Keratinocyte (primary cell): ENCODE measurements around the gene CD47. TPM values are rescaled to one million over a fixed set of nuclear protein-coding genes. Genes with fewer than 3 reads are reported as not detected.

Source experiments
- DNase-seq: peaks from one replicate; pipeline ENCODE4 v3.0.0-alpha.2; 2011; ENCODE audit warnings: low read depth, missing footprints, low spot score
- FAIRE-seq: peaks from 2 replicates; lab custom pipeline; 2011; peaks lifted over from hg19 to GRCh38; lab: Jason Lieb, UNC
- H2AFZ ChIP-seq: 2 replicates; pipeline ENCODE4 v1.6.0; 2012; ENCODE audit warnings: low read length, control low read depth, inconsistent platforms; ENCODE audit not compliant: control insufficient read depth
- H3K27ac ChIP-seq: 2 replicates; pipeline ENCODE4 v1.5.1; 2011; ENCODE audit warnings: low read length; ENCODE audit not compliant: control insufficient read depth, insufficient read depth
- H3K27me3 ChIP-seq: 3 replicates; pipeline ENCODE4 v1.6.0; 2011; ENCODE audit warnings: low read length; ENCODE audit not compliant: control insufficient read depth, insufficient read depth; ENCODE audit errors: extremely low read depth
- H3K36me3 ChIP-seq, 2 experiments: 2 replicates in 1 of 2; 3 replicates in 1 of 2; pipeline ENCODE4 v1.5.1; 2011; ENCODE audit warnings: low read length in 2 of 2, mild to moderate bottlenecking in 1 of 2; ENCODE audit not compliant: control insufficient read depth in 2 of 2, insufficient read depth in 2 of 2; ENCODE audit errors: extremely low read depth in 1 of 2
- H3K4me1 ChIP-seq: 3 replicates; pipeline ENCODE4 v1.5.1; 2011; ENCODE audit warnings: low read length; ENCODE audit not compliant: control insufficient read depth, insufficient read depth; ENCODE audit errors: extremely low read depth
- H3K4me2 ChIP-seq: 3 replicates; pipeline ENCODE4 v1.6.0; 2011; ENCODE audit warnings: low read depth, low read length; ENCODE audit not compliant: control insufficient read depth, insufficient read depth; ENCODE audit errors: extremely low read depth
- H3K4me3 ChIP-seq, 3 experiments: fragments of 200-600 bp in 1 of 3; sonication (generic) in 1 of 3; 2 replicates in 2 of 3; 3 replicates in 1 of 3; pipeline ENCODE4 v1.5.1; 2011 to 2016; ENCODE audit warnings: low read length in 3 of 3, mild to moderate bottlenecking in 3 of 3, control low read depth in 2 of 3, inconsistent platforms in 1 of 3, low read depth in 1 of 3, mixed read lengths in 1 of 3, mixed run types in 1 of 3, moderate library complexity in 1 of 3; ENCODE audit not compliant: control insufficient read depth in 2 of 3, insufficient read depth in 2 of 3; ENCODE audit errors: extremely low read depth in 1 of 3
- H3K79me2 ChIP-seq: 2 replicates; pipeline ENCODE4 v1.6.0; 2012; ENCODE audit warnings: low read length; ENCODE audit not compliant: control insufficient read depth, insufficient read depth
- H3K9ac ChIP-seq: 3 replicates; pipeline ENCODE4 v1.6.0; 2011; ENCODE audit warnings: low read length; ENCODE audit not compliant: control insufficient read depth, insufficient read depth; ENCODE audit errors: extremely low read depth
- H3K9me1 ChIP-seq: 3 replicates; pipeline ENCODE4 v1.6.0; 2011; ENCODE audit warnings: low read length; ENCODE audit not compliant: control insufficient read depth, insufficient read depth; ENCODE audit errors: extremely low read depth
- H3K9me3 ChIP-seq: 2 replicates; pipeline ENCODE4 v1.5.1; 2012; ENCODE audit warnings: low read depth, low read length; ENCODE audit not compliant: control insufficient read depth
- H4K20me1 ChIP-seq: 3 replicates; pipeline ENCODE4 v1.6.0; 2011; ENCODE audit warnings: low read length; ENCODE audit not compliant: control insufficient read depth, insufficient read depth; ENCODE audit errors: extremely low read depth
- CTCF ChIP-seq, 3 experiments: IDR thresholded peaks in 1 of 3; conservative IDR thresholded peaks in 1 of 3; optimal IDR thresholded peaks in 1 of 3; 2 replicates in 2 of 3; 3 replicates in 1 of 3; pipeline versions ENCODE3 to v1.5.1; 2011; ENCODE audit warnings: low read length in 3 of 3, mild to moderate bottlenecking in 3 of 3, moderate library complexity in 2 of 3, control low read depth in 1 of 3, inconsistent platforms in 1 of 3; ENCODE audit not compliant: insufficient read depth in 2 of 3; ENCODE audit errors: extremely low read depth in 1 of 3
- EZH2 ChIP-seq: IDR thresholded peaks from one replicate; pipeline ENCODE4 v1.6.1; 2012; ENCODE audit warnings: inconsistent platforms, mild to moderate bottlenecking, low read length, moderate library complexity
- dilution Hi-C: fragments of 300-500 bp; cut with MboI; formaldehyde crosslinking; loops from one replicate; pipeline ENCODE4 v1.7.0; 2020; ENCODE audit warnings: low sequenced_read_pairs; ENCODE audit not compliant: extremely low pct_ligation_motif_present
- polyA plus RNA-seq, 5 experiments: library from polyadenylated mRNA; depleted of rRNA in 3 of 5; stranded (reverse) in 3 of 5; stranded (forward) in 1 of 5; unstranded in 1 of 5; fragments of >200 nt; gene quantifications; 1 replicate in 1 of 5; 2 replicates in 3 of 5; 3 replicates in 1 of 5; pipeline versions ENCODE4 v1.2.1 to v1.2.3, GENCODE V29; 2011 to 2012; ENCODE audit warnings: missing spikeins in 2 of 5, low read depth in 1 of 5, low replicate concordance in 1 of 5

Gene CD47
- polyA plus RNA-seq, 1 donor (not counting 4 experiments of a cell fraction or from before 2014, with no cell fraction given), result 96.5 TPM

GRCh38 chr3:107994181-107994580 is 96.7 kb downstream of the CD47 start:
- H3K4me1 ChIP-seq, result peaks cover 36% of the 10 kb centered on the region
- H3K4me2 ChIP-seq, result peak overlapping the region; percentile 19
- FAIRE-seq (peak; percentile 23), DNase-seq (no peak)
- H3K36me3 ChIP-seq, result no peaks in the 10 kb centered on the region
- no peak overlapping the region for H3K9ac ChIP-seq
- H3K79me2 ChIP-seq, result no peaks in the 10 kb centered on the region
- dilution Hi-C loops, result no loop called here
- H3K9me1 ChIP-seq, result no peaks in the 10 kb centered on the region
- no peak for TF ChIP-seq EZH2
- no peak for TF ChIP-seq CTCF (optimal IDR thresholded peaks at IDR 0.05 in 1 of 3, IDR thresholded peaks at IDR 0.05 in 1 of 3, conservative IDR thresholded peaks at IDR 0.05 in 1 of 3; ENCODE audit: extremely low read depth in 1 of 3, insufficient read depth in 2 of 3, low read length in 3 of 3)
- no peaks in the 10 kb centered on the region for H3K27me3 ChIP-seq
- H2AFZ ChIP-seq, result no peak overlapping the region
- H3K4me3 ChIP-seq, result no peak overlapping the region
- no peaks in the 10 kb centered on the region for H3K9me3 ChIP-seq
- H3K27ac ChIP-seq, result peak overlapping the region; percentile 34
- no peaks in the 10 kb centered on the region for H4K20me1 ChIP-seq

- no peak for TF ChIP-seq CTCF (optimal IDR thresholded peaks at IDR 0.05 in 1 of 3, IDR thresholded peaks at IDR 0.05 in 1 of 3, conservative IDR thresholded peaks at IDR 0.05 in 1 of 3; ENCODE audit: extremely low read depth in 1 of 3, insufficient read depth in 2 of 3, low read length in 3 of 3)
- no peak for TF ChIP-seq EZH2
- Histone ChIP-seq H3K4me1 (peaks cover 36% of the 10 kb centered on the region), H2AFZ (no peak overlapping the region), H3K4me3 (no peak overlapping the region), H3K9me3 (no peaks in the 10 kb centered on the region), H3K9me1 (no peaks in the 10 kb centered on the region), H3K9ac (no peak overlapping the region), H3K36me3 (no peaks in the 10 kb centered on the region), H4K20me1 (no peaks in the 10 kb centered on the region), H3K27ac (peak overlapping the region; percentile 34), H3K4me2 (peak overlapping the region; percentile 7), H3K27me3 (no peaks in the 10 kb centered on the region), H3K79me2 (no peaks in the 10 kb centered on the region)
- FAIRE-seq (no peak), DNase-seq (no peak)
- dilution Hi-C loops, result no loop called here
Observed at GRCh38 chr3:107993771-107994170, 97.1 kb downstream of the CD47 start.

Other genes with a start within 250 kb of the CD47 start
- gene IFT57, start 131.4 kb upstream of the CD47 start, polyA plus RNA-seq, result 31.7 to 47.6 TPM (median 33.5 TPM) in 3 replicates
- not detected in 3 replicates for gene HHLA2, start 205.5 kb upstream of the CD47 start, polyA plus RNA-seq